Stimulated activated CD4-positive, alpha-beta T cell treated with anti-CD3 and anti-CD28 coated beads, Interleukin-4, amount 100 ng/mL, for 24 hours (primary cell): Measurements from ENCODE around the gene CIC.
"Not testable (repeated sequence)": the region's sequence is repeated elsewhere in the genome, so short reads cannot be mapped to it uniquely, and the experiment has no call there.

Source experiments
- DNase-seq: peaks from one replicate; pipeline ENCODE4 v3.0.0-alpha.2; 2020

The CIC gene

DNA sequence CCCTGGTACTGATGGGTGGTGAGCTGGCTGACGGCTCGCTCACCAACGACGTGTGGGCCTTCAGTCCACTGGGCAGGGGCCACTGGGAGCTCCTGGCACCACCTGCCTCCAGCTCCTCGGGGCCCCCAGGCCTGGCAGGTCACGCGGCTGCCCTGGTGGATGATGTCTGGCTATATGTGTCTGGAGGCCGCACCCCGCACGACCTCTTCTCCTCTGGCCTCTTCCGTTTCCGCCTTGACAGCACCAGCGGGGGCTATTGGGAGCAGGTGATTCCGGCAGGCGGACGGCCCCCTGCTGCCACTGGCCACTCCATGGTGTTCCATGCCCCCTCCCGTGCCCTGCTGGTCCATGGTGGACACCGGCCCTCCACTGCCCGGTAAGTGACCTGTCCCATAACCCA, 66.9 kb downstream of the CIC start:
- DNase-seq = no peak

DNA sequence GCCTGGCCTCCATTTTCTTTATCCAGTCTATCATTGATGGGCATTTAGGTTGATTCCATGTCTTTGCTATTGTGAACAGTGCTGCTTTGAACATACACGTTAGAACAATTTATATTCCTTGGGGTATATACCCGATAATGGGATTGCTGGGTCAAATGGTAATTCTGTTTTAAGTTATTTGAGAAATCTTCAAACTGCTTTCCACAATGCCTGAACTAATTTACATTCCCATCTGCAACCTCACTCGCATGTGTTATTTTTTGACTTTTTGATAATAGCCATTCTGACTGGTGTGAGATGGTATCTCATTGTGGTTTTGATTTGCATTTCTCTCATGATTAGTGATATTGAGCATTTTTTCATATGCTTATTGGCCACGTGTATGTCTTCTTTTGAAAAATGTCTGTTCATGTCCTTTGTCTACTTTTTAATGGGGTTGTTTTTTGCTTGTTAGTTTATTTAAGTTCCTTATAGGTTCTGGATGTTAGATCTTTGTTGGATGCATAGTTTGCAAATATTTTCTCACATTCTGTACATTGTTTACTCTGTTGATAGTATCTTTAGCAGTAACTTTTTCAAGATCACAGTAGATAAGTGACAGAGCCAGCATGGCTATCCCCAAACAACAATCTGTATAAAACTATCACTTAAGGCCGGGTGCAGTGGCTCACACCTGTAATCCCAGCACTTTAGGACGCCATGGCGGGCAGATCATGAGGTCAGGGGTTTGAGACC, 70.2 kb downstream of the CIC start:
- DNase-seq = not testable (repeated sequence)

GRCh38 chr19:42339922-42340321, 70.9 kb downstream of the CIC start:
- DNase-seq = not testable (repeated sequence)

DNA sequence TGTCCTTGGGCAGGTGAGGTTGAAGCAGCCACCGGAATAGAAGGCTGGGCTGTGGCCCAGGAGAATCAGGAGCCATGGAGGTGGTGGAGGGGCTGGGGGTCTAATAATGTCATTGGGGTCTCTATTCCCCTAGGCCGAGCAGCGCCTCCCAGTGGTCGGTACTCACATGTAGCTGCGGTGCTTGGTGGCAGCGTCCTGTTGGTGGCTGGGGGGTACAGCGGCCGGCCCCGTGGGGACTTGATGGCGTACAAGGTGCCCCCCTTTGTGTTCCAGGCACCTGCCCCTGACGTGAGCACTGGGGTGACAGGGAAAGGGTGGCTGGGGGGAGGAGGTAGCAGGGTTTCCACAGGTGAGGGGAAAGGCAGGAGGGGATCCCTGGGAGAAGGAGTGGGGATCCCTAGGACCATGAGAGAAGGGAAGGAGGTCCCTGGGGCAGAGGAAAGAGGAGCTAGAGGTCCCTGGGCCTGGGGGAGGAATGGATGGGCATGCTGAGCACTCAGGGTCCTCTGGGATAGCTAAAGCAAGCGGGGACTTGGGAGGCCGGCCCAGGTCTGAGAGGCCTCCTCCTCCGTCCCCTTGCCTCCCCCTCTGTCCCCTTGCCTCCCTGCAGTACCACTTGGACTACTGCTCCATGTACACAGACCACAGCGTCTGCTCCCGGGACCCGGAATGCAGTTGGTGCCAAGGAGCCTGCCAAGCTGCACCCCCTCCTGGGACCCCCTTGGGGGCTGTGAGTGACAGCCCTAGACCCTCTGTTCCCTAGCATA, 74.5 kb downstream of the CIC start:
- no peak for DNase-seq

GRCh38 chr19:42344336-42344893, 75.4 kb downstream of the CIC start:
- DNase-seq = no peak
